ENCODE results near the gene NKX1-2.

NKX1-2 gene

GRCh38 chr10:124482236-124482800 is 32.5 kb upstream of the NKX1-2 start:
- H3K4me3 ChIP-seq (ENCODE audit: low read depth, low read length), result no peak overlapping the region
- TF ChIP-seq CTCF (IDR thresholded peaks at IDR 0.05; ENCODE audit: low read depth, low read length) (no peak), MAX (IDR thresholded peaks at IDR 0.05; ENCODE audit: low read depth, low read length) (no peak), POLR2A (IDR thresholded peaks at IDR 0.05; ENCODE audit: extremely low read depth, insufficient read length) (no peak)
- DNase-seq (ENCODE audit: low read depth), result no peak

- TF ChIP-seq POLR2A (IDR thresholded peaks at IDR 0.05; ENCODE audit: extremely low read depth, insufficient read length), result no peak
- no peak for TF ChIP-seq CTCF (IDR thresholded peaks at IDR 0.05; ENCODE audit: low read depth, low read length)
- TF ChIP-seq MYC (IDR thresholded peaks at IDR 0.05; ENCODE audit: low read depth, low read length), result no peak
- no peak overlapping the region for H3K4me3 ChIP-seq (ENCODE audit: low read depth, low read length)
- no peak for DNase-seq (ENCODE audit: low read depth)
Observed at GRCh38 chr10:124481717-124482116, 31.9 kb upstream of the NKX1-2 start.

- TF ChIP-seq CTCF (IDR thresholded peaks at IDR 0.05; ENCODE audit: low read depth, low read length) (no peak), MYC (IDR thresholded peaks at IDR 0.05; ENCODE audit: low read depth, low read length) (no peak), MAX (IDR thresholded peaks at IDR 0.05; ENCODE audit: low read depth, low read length) (no peak), POLR2A (IDR thresholded peaks at IDR 0.05; ENCODE audit: extremely low read depth, insufficient read length) (no peak)
- DNase-seq (ENCODE audit: low read depth), result no peak
- H3K4me3 ChIP-seq (ENCODE audit: low read depth, low read length), result no peak overlapping the region
Observed at GRCh38 chr10:124480860-124481259, 31.0 kb upstream of the NKX1-2 start.

- TF ChIP-seq POLR2A (IDR thresholded peaks at IDR 0.05; ENCODE audit: extremely low read depth, insufficient read length) (no peak), MYC (IDR thresholded peaks at IDR 0.05; ENCODE audit: low read depth, low read length) (no peak), CTCF (IDR thresholded peaks at IDR 0.05; ENCODE audit: low read depth, low read length) (no peak), MAX (IDR thresholded peaks at IDR 0.05; ENCODE audit: low read depth, low read length) (no peak)
- no peak overlapping the region for H3K4me3 ChIP-seq (ENCODE audit: low read depth, low read length)
- DNase-seq (ENCODE audit: low read depth), result no peak
Observed at GRCh38 chr10:124478515-124478914, 28.7 kb upstream of the NKX1-2 start.

GRCh38 chr10:124477614-124478363 is 28.0 kb upstream of the NKX1-2 start:
- H3K4me3 ChIP-seq (ENCODE audit: low read depth, low read length), result no peak overlapping the region
- TF ChIP-seq MYC (IDR thresholded peaks at IDR 0.05; ENCODE audit: low read depth, low read length) (no peak), CTCF (IDR thresholded peaks at IDR 0.05; ENCODE audit: low read depth, low read length) (no peak), MAX (IDR thresholded peaks at IDR 0.05; ENCODE audit: low read depth, low read length) (no peak), POLR2A (IDR thresholded peaks at IDR 0.05; ENCODE audit: extremely low read depth, insufficient read length) (no peak)
- no peak for DNase-seq (ENCODE audit: low read depth)
